ENCODE results near the gene ATG5. TPM values are rescaled to one million over a fixed set of nuclear protein-coding genes. Genes with fewer than 3 reads are reported as not detected.
A peak's percentile ranks its signal among the peaks of the same experiment; 100 is the strongest.

Gene ATG5
- total and polyA plus RNA-seq, 9 of the 15 experiments (the other 6 are each of a cell fraction or from before 2014, with no cell fraction given) = 29.0 to 80.0 (median 53.2) TPM

DNA sequence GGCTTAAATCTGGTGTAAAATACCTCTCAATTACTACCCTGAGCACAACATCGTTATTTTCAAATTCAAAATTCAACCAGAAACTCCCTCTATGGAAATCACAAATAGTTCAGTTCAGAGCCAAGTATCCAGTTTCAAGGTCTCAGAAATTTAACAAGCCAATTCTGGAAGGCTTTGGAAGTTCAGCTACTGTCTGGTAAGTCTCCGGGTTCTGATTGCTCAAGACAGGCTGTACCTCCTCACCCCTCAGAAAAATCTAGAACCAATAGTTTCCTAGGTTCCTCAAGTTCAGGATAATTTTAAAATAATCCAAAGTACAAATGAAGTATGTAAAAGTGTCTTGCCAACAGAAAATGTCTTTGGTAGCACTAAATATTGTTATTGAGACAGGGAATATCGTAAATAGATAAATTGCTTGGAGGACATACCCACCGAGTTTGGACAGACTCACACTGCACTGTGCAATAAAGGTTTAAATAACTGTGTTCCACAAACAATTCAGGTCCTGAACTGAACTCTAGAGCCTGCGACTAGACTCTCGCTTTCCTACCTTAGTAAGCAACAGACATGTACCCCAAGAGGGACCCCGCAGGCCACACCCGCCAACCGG is 729 bp downstream of the ATG5 start:
- WGBS (ENCODE audit: insufficient coverage, low coverage, missing lambda C conversion rate) = under 1% methylated on average over 9 of the region's 9 CpGs
- in situ Hi-C loops (cut with MboI) = no loop called here
- H3K9ac ChIP-seq (ENCODE audit: insufficient read depth in 1 of 2, low read depth in 2 of 2, low read length in 2 of 2) = peak overlapping the region; percentile 86 to 96
- CTCF ChIA-PET (ENCODE audit: low intra/inter-chr PET ratio) = no interaction called here
- H2AFZ ChIP-seq (ENCODE audit: low read depth, low read length) = peak overlapping the region; percentile 84
- peaks cover 25% of the 10 kb centered on the region for H3K36me3 ChIP-seq (ENCODE audit: control insufficient read depth, insufficient read depth, low read length)
- H3K27ac ChIP-seq (ENCODE audit: extremely low read depth, low read depth, low read length) = peak overlapping the region; percentile 93
- FAIRE-seq (peak; percentile 6), ATAC-seq (peak; percentile 51), DNase-seq (ENCODE audit: extremely low read depth in 1 of 4, low spot score in 3 of 4) (no peak)
- H4K20me1 ChIP-seq (replicated peaks; ENCODE audit: control insufficient read depth, insufficient read depth, low read length) = no peaks in the 10 kb centered on the region
- peaks cover 7 to 15% of the 10 kb centered on the region in 2 experiments; a peak in 4 of 5 replicates for H3K4me1 ChIP-seq (replicated peaks in 1 of 2; ENCODE audit: control insufficient read depth in 2 of 2, insufficient read depth in 2 of 2, low read length in 2 of 2)
- BruUV-seq (replicated peaks) = TSS peak; percentile 53
- H3K9me1 ChIP-seq (ENCODE audit: control insufficient read depth, insufficient read depth, low read length) = no peaks in the 10 kb centered on the region
- peaks cover 55% of the 10 kb centered on the region for H3K79me2 ChIP-seq (ENCODE audit: control insufficient read depth, insufficient read depth, low read length)
- H3K4me3 ChIP-seq = peak overlapping the region; percentile 86
- no peaks in the 10 kb centered on the region for H3K27me3 ChIP-seq (ENCODE audit: control insufficient read depth in 2 of 2, insufficient read depth in 2 of 2, low read length in 2 of 2)
- POLR2A ChIA-PET = interaction anchor here (0.8 kb wide), 1 partner anchor 20 kb away, joined by 4 read pairs; no protein-coding TSS in a partner anchor
- intact Hi-C loops (cut with micrococcal nuclease) = loop anchor here (1.0 to 10.0 kb wide), 2 partner anchors 12 to 790 kb away; partner anchors contain the start of gene BEND3
- 0 out of 2 replicates have a peak, but pooled peaks cover 3% of the 10 kb centered on the region for H3K9me3 ChIP-seq (replicated peaks; ENCODE audit: control insufficient read depth, insufficient read depth, low read depth, low read length)
- peak overlapping the region; percentile 89 for H3K4me2 ChIP-seq (ENCODE audit: insufficient read depth, low read length)
- TF ChIP-seq RBM25 (IDR thresholded peaks at IDR 0.05; ENCODE audit: low read depth, low read length, severe bottlenecking) = no peak
- TF ChIP-seq, protein P1, sequence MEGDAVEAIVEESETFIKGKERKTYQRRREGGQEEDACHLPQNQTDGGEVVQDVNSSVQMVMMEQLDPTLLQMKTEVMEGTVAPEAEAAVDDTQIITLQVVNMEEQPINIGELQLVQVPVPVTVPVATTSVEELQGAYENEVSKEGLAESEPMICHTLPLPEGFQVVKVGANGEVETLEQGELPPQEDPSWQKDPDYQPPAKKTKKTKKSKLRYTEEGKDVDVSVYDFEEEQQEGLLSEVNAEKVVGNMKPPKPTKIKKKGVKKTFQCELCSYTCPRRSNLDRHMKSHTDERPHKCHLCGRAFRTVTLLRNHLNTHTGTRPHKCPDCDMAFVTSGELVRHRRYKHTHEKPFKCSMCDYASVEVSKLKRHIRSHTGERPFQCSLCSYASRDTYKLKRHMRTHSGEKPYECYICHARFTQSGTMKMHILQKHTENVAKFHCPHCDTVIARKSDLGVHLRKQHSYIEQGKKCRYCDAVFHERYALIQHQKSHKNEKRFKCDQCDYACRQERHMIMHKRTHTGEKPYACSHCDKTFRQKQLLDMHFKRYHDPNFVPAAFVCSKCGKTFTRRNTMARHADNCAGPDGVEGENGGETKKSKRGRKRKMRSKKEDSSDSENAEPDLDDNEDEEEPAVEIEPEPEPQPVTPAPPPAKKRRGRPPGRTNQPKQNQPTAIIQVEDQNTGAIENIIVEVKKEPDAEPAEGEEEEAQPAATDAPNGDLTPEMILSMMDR (IDR thresholded peaks at IDR 0.05 in 2 of 3, conservative IDR thresholded peaks at IDR 0.05 in 1 of 3; ENCODE audit: insufficient read depth in 2 of 3, low read depth in 1 of 3, low read length in 3 of 3) = no peak
- TF ChIP-seq, protein P2, sequence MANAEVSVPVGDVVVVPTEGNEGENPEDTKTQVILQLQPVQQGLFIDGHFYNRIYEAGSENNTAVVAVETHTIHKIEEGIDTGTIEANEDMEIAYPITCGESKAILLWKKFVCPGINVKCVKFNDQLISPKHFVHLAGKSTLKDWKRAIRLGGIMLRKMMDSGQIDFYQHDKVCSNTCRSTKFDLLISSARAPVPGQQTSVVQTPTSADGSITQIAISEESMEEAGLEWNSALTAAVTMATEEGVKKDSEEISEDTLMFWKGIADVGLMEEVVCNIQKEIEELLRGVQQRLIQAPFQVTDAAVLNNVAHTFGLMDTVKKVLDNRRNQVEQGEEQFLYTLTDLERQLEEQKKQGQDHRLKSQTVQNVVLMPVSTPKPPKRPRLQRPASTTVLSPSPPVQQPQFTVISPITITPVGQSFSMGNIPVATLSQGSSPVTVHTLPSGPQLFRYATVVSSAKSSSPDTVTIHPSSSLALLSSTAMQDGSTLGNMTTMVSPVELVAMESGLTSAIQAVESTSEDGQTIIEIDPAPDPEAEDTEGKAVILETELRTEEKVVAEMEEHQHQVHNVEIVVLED (CRISPR knock-in tag; IDR thresholded peaks at IDR 0.05) = no peak
- TF ChIP-seq SAP30 (IDR thresholded peaks at IDR 0.05; ENCODE audit: borderline replicate concordance, insufficient read depth, low read depth, low read length, poor library complexity, severe bottlenecking) = no peak
- no peak for TF ChIP-seq ZNF436 (CRISPR knock-in tag; IDR thresholded peaks at IDR 0.05)
- TF ChIP-seq BRD9 (IDR thresholded peaks at IDR 0.05; ENCODE audit: low read depth, partially characterized antibody) = no peak
- TF ChIP-seq, protein P3, sequence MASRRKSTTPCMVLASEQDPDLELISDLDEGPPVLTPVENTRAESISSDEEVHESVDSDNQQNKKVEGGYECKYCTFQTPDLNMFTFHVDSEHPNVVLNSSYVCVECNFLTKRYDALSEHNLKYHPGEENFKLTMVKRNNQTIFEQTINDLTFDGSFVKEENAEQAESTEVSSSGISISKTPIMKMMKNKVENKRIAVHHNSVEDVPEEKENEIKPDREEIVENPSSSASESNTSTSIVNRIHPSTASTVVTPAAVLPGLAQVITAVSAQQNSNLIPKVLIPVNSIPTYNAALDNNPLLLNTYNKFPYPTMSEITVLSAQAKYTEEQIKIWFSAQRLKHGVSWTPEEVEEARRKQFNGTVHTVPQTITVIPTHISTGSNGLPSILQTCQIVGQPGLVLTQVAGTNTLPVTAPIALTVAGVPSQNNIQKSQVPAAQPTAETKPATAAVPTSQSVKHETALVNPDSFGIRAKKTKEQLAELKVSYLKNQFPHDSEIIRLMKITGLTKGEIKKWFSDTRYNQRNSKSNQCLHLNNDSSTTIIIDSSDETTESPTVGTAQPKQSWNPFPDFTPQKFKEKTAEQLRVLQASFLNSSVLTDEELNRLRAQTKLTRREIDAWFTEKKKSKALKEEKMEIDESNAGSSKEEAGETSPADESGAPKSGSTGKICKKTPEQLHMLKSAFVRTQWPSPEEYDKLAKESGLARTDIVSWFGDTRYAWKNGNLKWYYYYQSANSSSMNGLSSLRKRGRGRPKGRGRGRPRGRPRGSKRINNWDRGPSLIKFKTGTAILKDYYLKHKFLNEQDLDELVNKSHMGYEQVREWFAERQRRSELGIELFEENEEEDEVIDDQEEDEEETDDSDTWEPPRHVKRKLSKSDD (conservative IDR thresholded peaks at IDR 0.05; ENCODE audit: low read length) = no peak
- TF ChIP-seq CEBPG (CRISPR knock-in tag; IDR thresholded peaks at IDR 0.05) = no peak
- TF ChIP-seq CEBPG (tag; conservative IDR thresholded peaks at IDR 0.05 in 1 of 2, IDR thresholded peaks at IDR 0.05 in 1 of 2) = peak in 1 of 2 experiments; percentile 57; a peak in 2 of 4 replicates
- TF ChIP-seq, protein P4, sequence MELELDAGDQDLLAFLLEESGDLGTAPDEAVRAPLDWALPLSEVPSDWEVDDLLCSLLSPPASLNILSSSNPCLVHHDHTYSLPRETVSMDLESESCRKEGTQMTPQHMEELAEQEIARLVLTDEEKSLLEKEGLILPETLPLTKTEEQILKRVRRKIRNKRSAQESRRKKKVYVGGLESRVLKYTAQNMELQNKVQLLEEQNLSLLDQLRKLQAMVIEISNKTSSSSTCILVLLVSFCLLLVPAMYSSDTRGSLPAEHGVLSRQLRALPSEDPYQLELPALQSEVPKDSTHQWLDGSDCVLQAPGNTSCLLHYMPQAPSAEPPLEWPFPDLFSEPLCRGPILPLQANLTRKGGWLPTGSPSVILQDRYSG (tag; conservative IDR thresholded peaks at IDR 0.05; ENCODE audit: low read depth) = no peak
- no peak for TF ChIP-seq MEF2D (tag; conservative IDR thresholded peaks at IDR 0.05; ENCODE audit: low read depth)
- no peak for TF ChIP-seq FIP1L1 (IDR thresholded peaks at IDR 0.05; ENCODE audit: low read depth, low read length, poor library complexity, severe bottlenecking)
- TF ChIP-seq SMARCB1 (IDR thresholded peaks at IDR 0.05; ENCODE audit: insufficient read length, low read depth) = peak; percentile 68

Measured in K562 (cell line).